GM12878 (cell line): Measurements from ENCODE around the gene KIF26A. TPM values are rescaled to one million over a fixed set of nuclear protein-coding genes. Genes with fewer than 3 reads are reported as not detected.

Experiments
- ATAC-seq: fragments of 200-7000 bp; cut with Tn5 transposase; 3 replicates; pipeline ENCODE4 v1.9.1; 2020; ENCODE audit warnings: mild to moderate bottlenecking, moderate library complexity
- BruUV-seq: library from RNA; stranded (reverse); fragments of 400-500 nt; replicated peaks from 2 replicates; lab custom pipeline; 2021; lab: Mats Ljungman, UMichigan
- CTCF ChIA-PET: fragments of 300-600 bp; sonication (Branson Sonifier 250); formaldehyde crosslinking; extraction: SDS; loops from one replicate; lab custom pipeline; 2021; ENCODE audit warnings: inconsistent platforms; lab: Yijun Ruan, JAX
- POLR2A ChIA-PET: fragments of 350-600 bp; formaldehyde crosslinking; extraction: SDS; loops from one replicate; lab custom pipeline; 2021; ENCODE audit warnings: inconsistent platforms; lab: Charles Lee
- RAD21 ChIA-PET: fragments of 300-600 bp; sonication (Branson Sonifier 250); formaldehyde crosslinking; loops from one replicate; lab custom pipeline; 2023; ENCODE audit warnings: antibody characterized with exemption; ENCODE audit not compliant: unreplicated experiment; lab: Charles Lee
- SMC1A ChIA-PET: fragments of 300-600 bp; sonication (Branson Sonifier 250); formaldehyde crosslinking; loops from one replicate; lab custom pipeline; 2023; ENCODE audit not compliant: unreplicated experiment, uncharacterized antibody; lab: Charles Lee
- DNase-seq: peaks from one replicate; pipeline ENCODE4 v3.0.0-alpha.2; 2011; ENCODE audit warnings: low read depth, low spot score
- FAIRE-seq: peaks from 3 replicates; lab custom pipeline; 2011; peaks lifted over from hg19 to GRCh38; lab: Jason Lieb, UNC
- H2AFZ ChIP-seq: 2 replicates; pipeline ENCODE4 v1.6.0; 2011; ENCODE audit warnings: low read depth, low read length, control low read depth; ENCODE audit not compliant: control insufficient read depth
- H3K27ac ChIP-seq: 2 replicates; pipeline ENCODE4 v1.5.1; 2011; ENCODE audit warnings: control low read depth; ENCODE audit not compliant: control insufficient read depth, insufficient read depth
- H3K27me3 ChIP-seq, 2 experiments: replicated peaks in 1 of 2; 2 replicates each; pipeline versions ENCODE4 v1.6.0 to v1.6.1; 2011; ENCODE audit warnings: low read length in 1 of 2; ENCODE audit not compliant: control insufficient read depth in 2 of 2, insufficient read depth in 2 of 2
- H3K36me3 ChIP-seq, 2 experiments: 2 replicates each; pipeline ENCODE4 v1.5.1; 2011; ENCODE audit warnings: low read length in 1 of 2; ENCODE audit not compliant: control insufficient read depth in 2 of 2, insufficient read depth in 2 of 2
- H3K4me1 ChIP-seq: 2 replicates; pipeline ENCODE4 v1.6.1; 2011; ENCODE audit warnings: mild to moderate bottlenecking, low read length, moderate library complexity, mixed read lengths; ENCODE audit not compliant: control insufficient read depth, insufficient read depth
- H3K4me2 ChIP-seq: 2 replicates; pipeline ENCODE4 v1.6.0; 2011; ENCODE audit warnings: control low read depth; ENCODE audit not compliant: control insufficient read depth, insufficient read depth
- H3K4me3 ChIP-seq: fragments of 200-600 bp; sonication (generic); 2 replicates; pipeline ENCODE4 v1.5.1; 2016
- H3K79me2 ChIP-seq: 2 replicates; pipeline ENCODE4 v1.6.0; 2011; ENCODE audit warnings: low read length; ENCODE audit not compliant: control insufficient read depth, insufficient read depth
- H3K9ac ChIP-seq: 2 replicates; pipeline ENCODE4 v1.8.0; 2011; ENCODE audit warnings: low read length, control low read depth, mixed read lengths; ENCODE audit not compliant: control insufficient read depth, insufficient read depth
- H3K9me3 ChIP-seq: replicated peaks from 3 replicates; pipeline ENCODE4 v1.5.1; 2011; ENCODE audit warnings: mild to moderate bottlenecking, low read length; ENCODE audit not compliant: control insufficient read depth, insufficient read depth
- H4K20me1 ChIP-seq: 2 replicates; pipeline ENCODE4 v1.6.0; 2011; ENCODE audit not compliant: control insufficient read depth, insufficient read depth
- ATF3 ChIP-seq: IDR thresholded peaks from 2 replicates; pipeline ENCODE4 v1.6.1; 2011; ENCODE audit warnings: low read depth, mild to moderate bottlenecking, low read length, moderate library complexity, borderline replicate concordance; ENCODE audit errors: extremely low read depth
- BMI1 ChIP-seq: fragments of 450-650 bp; IDR thresholded peaks from 2 replicates; pipeline ENCODE4 v1.6.1; 2016; ENCODE audit warnings: mild to moderate bottlenecking, moderate library complexity, borderline replicate concordance
- CBX5 ChIP-seq: sonication (generic); IDR thresholded peaks from 2 replicates; pipeline ENCODE4 v1.6.1; 2016; ENCODE audit warnings: low read depth, moderate library complexity, mild to moderate bottlenecking, inconsistent platforms
- CHD4 ChIP-seq: fragments of 200-600 bp; sonication (generic); IDR thresholded peaks from 2 replicates; pipeline ENCODE4 v1.6.1; 2016; ENCODE audit warnings: mild to moderate bottlenecking
- HDAC2 ChIP-seq: fragments of 200-600 bp; sonication (generic); IDR thresholded peaks from 2 replicates; pipeline ENCODE4 v1.6.1; 2017
- IKZF1 ChIP-seq: fragments of 450-650 bp; conservative IDR thresholded peaks from 2 replicates; pipeline ENCODE4 v1.6.1; 2017; ENCODE audit warnings: antibody characterized with exemption, mild to moderate bottlenecking
- IRF3 ChIP-seq: fragments of 450-650 bp; IDR thresholded peaks from 2 replicates; pipeline ENCODE4 v1.6.1; 2014; ENCODE audit warnings: mild to moderate bottlenecking
- KAT2A ChIP-seq: conservative IDR thresholded peaks from 2 replicates; pipeline ENCODE4 v1.6.1; 2011; ENCODE audit warnings: low read depth, low read length; ENCODE audit not compliant: control insufficient read depth
- NBN ChIP-seq: fragments of 450-650 bp; IDR thresholded peaks from 2 replicates; pipeline ENCODE4 v1.6.1; 2016
- SPI1 ChIP-seq: IDR thresholded peaks from 2 replicates; pipeline ENCODE4 v1.6.1; 2011; ENCODE audit warnings: low read depth, mild to moderate bottlenecking, low read length, moderate library complexity, borderline replicate concordance; ENCODE audit not compliant: insufficient read depth
- SRF ChIP-seq, 2 experiments: IDR thresholded peaks; 2 replicates each; pipeline ENCODE4 v1.6.1; 2011; ENCODE audit warnings: low read depth in 2 of 2, low read length in 2 of 2, mild to moderate bottlenecking in 1 of 2, moderate library complexity in 1 of 2
- STAT3 ChIP-seq: IDR thresholded peaks from 2 replicates; pipeline ENCODE4 v1.6.1; 2011; ENCODE audit warnings: low read depth, low read length, improper control_type of control experiment
- ZNF384 ChIP-seq: IDR thresholded peaks from 2 replicates; pipeline ENCODE4 v1.6.1; 2012; ENCODE audit warnings: low read depth, mild to moderate bottlenecking, low read length, improper control_type of control experiment, borderline replicate concordance
- WGBS: methylation state at CpG from one replicate; pipeline ENCODE4 v1.1.6; 2016; ENCODE audit warnings: low lambda C conversion rate; ENCODE audit not compliant: insufficient replicate concordance, insufficient coverage; ENCODE audit errors: missing lambda C conversion rate; 5-methylcytosine and 5-hydroxymethylcytosine counted together
- in situ Hi-C: fragments of 300-500 bp; cut with MboI; formaldehyde crosslinking; loops from 9 replicates; pipeline ENCODE4 v1.14.3; 2018; ENCODE audit warnings: mixed read lengths
- intact Hi-C: fragments of 100-400 bp; cut with micrococcal nuclease; formaldehyde crosslinking; loops from one replicate; pipeline ENCODE4 v1.14.2; 2022; ENCODE audit not compliant: unreplicated experiment
- polyA plus RNA-seq, 11 experiments: library from polyadenylated mRNA; depleted of rRNA in 4 of 11; unstranded in 6 of 11; stranded (reverse) in 5 of 11; fragments of >200 nt; fragmentation: Nextera tagmentation in 4 of 11; fragmentation: Illumina TruSeq in 1 of 11; extraction: Ambion mirVana in 4 of 11; extraction: Trizol in 1 of 11; gene quantifications; 1 replicate in 1 of 11; 2 replicates in 10 of 11; pipeline versions ENCODE4 v1.2.1 to v1.2.3, GENCODE V29; 2011 to 2016; ENCODE audit warnings: inconsistent platforms in 2 of 11, missing spikeins in 2 of 11, low read depth in 1 of 11
- total RNA-seq, 4 experiments: library from RNA; depleted of rRNA in 3 of 4; stranded (reverse); fragments of >200 nt in 3 of 4; fragmentation: Illumina TruSeq in 1 of 4; extraction: Trizol in 1 of 4; gene quantifications; 2 replicates each; pipeline versions ENCODE4 v1.2.1 to v1.2.3, GENCODE V29; 2013 to 2021
- TF ChIP-seq, protein P1 (sequence below), 3 experiments: IDR thresholded peaks in 2 of 3; conservative IDR thresholded peaks in 1 of 3; 2 replicates each; pipeline ENCODE4 v1.5.1; 2011; ENCODE audit warnings: low read depth in 3 of 3, low read length in 3 of 3, mild to moderate bottlenecking in 3 of 3, control low read depth in 2 of 3, moderate library complexity in 2 of 3, inconsistent platforms in 1 of 3, mixed read lengths in 1 of 3; ENCODE audit not compliant: control insufficient read depth in 2 of 3, insufficient read depth in 1 of 3; ENCODE audit errors: extremely low read depth in 1 of 3
- TF ChIP-seq, protein P2 (sequence below): IDR thresholded peaks from 2 replicates; pipeline ENCODE4 v1.6.1; 2012; ENCODE audit warnings: mild to moderate bottlenecking, low read depth, low read length

Gene KIF26A
- total and polyA plus RNA-seq, 10 of the 15 experiments (the other 5 are each of a cell fraction or from before 2014, with no cell fraction given) = 0.05 TPM; not detected in 9

DNA sequence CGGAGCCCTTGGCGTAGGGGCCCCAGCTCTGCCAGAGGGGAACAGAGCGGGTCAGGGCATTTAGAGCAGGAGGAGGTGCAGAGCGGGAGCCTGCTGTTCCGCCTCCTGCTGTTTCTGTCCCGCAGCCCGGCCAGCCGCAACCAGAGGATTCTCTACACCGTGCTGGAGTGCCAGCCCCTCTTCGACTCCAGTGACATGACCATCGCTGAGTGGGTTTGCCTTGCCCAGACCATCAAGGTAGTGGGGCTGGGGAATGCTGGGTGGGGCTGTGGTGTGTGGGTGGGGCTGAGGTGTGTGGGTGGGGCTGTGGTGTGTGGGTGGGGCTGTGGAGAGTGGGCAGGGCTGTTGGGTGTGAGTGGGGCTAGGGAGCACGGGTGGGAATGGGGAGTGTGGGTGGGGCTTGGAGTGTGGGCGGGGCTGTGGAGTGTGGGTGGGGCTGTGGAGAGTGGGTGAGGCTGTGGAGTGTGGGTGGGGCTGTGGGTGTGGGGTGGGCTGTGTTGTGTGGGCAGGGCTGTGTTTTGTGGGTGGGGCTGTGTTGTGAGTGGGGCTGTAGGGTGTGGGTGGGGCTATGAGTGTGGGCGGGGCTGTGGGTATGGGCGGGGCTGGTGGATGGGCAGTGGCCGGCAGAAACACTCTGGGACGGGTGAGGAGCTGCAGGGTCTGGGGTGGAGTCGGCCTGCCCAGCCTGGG lies 44.9 kb upstream of the KIF26A start (continued):
- TF ChIP-seq SRF (IDR thresholded peaks at IDR 0.05; ENCODE audit: low read depth in 2 of 2, low read length in 2 of 2) (no peak), IKZF1 (no peak), CHD4 (no peak), HDAC2 (no peak), IRF3 (no peak), SPI1 (no peak), STAT3 (no peak), BMI1 (no peak), ATF3 (no peak)

DNA sequence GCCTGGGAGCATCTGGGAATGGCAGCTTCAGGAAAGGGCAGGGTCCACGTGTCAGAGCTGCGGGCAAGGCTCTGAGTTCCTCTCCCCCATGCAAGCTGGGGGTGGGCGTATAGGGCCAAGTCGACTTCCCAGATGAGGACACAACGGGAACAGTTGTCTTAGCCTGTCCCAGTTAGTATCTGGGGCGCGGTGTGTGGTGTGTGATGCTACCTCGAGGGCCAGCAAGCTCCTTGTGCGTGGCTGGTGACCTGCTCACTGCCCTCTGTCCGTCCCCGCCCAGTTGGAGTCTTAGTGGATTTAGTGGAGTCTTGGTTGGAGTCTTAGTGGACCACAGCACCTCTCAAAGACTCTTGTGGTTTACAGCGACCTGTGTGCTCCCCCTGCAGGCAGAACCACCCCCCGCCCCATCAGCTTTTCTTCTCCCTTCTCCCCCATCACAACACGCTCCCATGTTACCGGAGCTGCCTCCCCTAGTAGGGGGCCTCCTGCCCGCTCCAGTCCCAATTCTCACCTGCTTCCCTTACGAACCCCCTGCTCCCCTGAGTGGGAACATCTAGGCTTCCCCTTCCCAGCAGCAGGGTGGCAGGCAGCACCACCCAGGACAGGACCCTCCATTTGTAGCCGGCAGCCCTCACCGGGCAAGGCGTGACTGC lies 44.2 kb upstream of the KIF26A start:
- no peak overlapping the region for H2AFZ ChIP-seq
- intact Hi-C loops = loop anchor here (5.0 kb wide), 1 partner anchor 548 kb away; no protein-coding TSS in a partner anchor
- DNase-seq = no peak
- TF ChIP-seq ZNF384 = no peak
- TF ChIP-seq CBX5 = no peak
- TF ChIP-seq, protein P1, sequence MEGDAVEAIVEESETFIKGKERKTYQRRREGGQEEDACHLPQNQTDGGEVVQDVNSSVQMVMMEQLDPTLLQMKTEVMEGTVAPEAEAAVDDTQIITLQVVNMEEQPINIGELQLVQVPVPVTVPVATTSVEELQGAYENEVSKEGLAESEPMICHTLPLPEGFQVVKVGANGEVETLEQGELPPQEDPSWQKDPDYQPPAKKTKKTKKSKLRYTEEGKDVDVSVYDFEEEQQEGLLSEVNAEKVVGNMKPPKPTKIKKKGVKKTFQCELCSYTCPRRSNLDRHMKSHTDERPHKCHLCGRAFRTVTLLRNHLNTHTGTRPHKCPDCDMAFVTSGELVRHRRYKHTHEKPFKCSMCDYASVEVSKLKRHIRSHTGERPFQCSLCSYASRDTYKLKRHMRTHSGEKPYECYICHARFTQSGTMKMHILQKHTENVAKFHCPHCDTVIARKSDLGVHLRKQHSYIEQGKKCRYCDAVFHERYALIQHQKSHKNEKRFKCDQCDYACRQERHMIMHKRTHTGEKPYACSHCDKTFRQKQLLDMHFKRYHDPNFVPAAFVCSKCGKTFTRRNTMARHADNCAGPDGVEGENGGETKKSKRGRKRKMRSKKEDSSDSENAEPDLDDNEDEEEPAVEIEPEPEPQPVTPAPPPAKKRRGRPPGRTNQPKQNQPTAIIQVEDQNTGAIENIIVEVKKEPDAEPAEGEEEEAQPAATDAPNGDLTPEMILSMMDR (IDR thresholded peaks at IDR 0.05 in 2 of 3, conservative IDR thresholded peaks at IDR 0.05 in 1 of 3; ENCODE audit: control insufficient read depth in 2 of 3, extremely low read depth in 1 of 3, insufficient read depth in 1 of 3, low read depth in 3 of 3, low read length in 3 of 3) = no peak
- TF ChIP-seq, protein P2, sequence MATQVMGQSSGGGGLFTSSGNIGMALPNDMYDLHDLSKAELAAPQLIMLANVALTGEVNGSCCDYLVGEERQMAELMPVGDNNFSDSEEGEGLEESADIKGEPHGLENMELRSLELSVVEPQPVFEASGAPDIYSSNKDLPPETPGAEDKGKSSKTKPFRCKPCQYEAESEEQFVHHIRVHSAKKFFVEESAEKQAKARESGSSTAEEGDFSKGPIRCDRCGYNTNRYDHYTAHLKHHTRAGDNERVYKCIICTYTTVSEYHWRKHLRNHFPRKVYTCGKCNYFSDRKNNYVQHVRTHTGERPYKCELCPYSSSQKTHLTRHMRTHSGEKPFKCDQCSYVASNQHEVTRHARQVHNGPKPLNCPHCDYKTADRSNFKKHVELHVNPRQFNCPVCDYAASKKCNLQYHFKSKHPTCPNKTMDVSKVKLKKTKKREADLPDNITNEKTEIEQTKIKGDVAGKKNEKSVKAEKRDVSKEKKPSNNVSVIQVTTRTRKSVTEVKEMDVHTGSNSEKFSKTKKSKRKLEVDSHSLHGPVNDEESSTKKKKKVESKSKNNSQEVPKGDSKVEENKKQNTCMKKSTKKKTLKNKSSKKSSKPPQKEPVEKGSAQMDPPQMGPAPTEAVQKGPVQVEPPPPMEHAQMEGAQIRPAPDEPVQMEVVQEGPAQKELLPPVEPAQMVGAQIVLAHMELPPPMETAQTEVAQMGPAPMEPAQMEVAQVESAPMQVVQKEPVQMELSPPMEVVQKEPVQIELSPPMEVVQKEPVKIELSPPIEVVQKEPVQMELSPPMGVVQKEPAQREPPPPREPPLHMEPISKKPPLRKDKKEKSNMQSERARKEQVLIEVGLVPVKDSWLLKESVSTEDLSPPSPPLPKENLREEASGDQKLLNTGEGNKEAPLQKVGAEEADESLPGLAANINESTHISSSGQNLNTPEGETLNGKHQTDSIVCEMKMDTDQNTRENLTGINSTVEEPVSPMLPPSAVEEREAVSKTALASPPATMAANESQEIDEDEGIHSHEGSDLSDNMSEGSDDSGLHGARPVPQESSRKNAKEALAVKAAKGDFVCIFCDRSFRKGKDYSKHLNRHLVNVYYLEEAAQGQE = no peak
- TF ChIP-seq NBN = no peak
- TF ChIP-seq KAT2A = no peak

More for the DNA sequence above, 44.2 kb upstream of the KIF26A start:
- Histone ChIP-seq H3K9ac (no peak overlapping the region), H3K4me3 (no peak overlapping the region), H4K20me1 (no peaks in the 10 kb centered on the region), H3K9me3 (no peaks in the 10 kb centered on the region), H3K4me1 (no peaks in the 10 kb centered on the region), H3K27ac (no peak overlapping the region), H3K27me3 (no peaks in the 10 kb centered on the region), H3K36me3 (no peaks in the 10 kb centered on the region), H3K79me2 (no peaks in the 10 kb centered on the region), H3K4me2 (no peak overlapping the region)
- no peak for FAIRE-seq
- 40% methylated on average over 18 of the region's 20 CpGs for WGBS
- no peak; the same call in 2 of the 3 replicates for ATAC-seq
- no TSS peak for BruUV-seq
- ChIA-PET CTCF (interaction anchor here (0.6 to 1.5 kb wide), 5 partner anchors 16 to 474 kb away, joined by 3 to 6 read pairs (median 3); no protein-coding TSS in a partner anchor), RAD21 (no interaction called here), SMC1A (interaction anchor here (1.2 kb wide), 1 partner anchor 470 kb away, joined by 3 read pairs; no protein-coding TSS in a partner anchor), POLR2A (no interaction called here)
- in situ Hi-C loops = no loop called here
